ENCODE results near the gene MRC2. TPM values are rescaled to one million over a fixed set of nuclear protein-coding genes. Genes with fewer than 3 reads are reported as not detected.

MRC2 gene
- total and polyA plus RNA-seq, 9 of the 15 experiments (the other 6 are each of a cell fraction or from before 2014, with no cell fraction given) = 0.28 to 11.5 (median 6.6) TPM

- TF ChIP-seq MGA (IDR thresholded peaks at IDR 0.05) = no peak
- no peak for TF ChIP-seq NUFIP1 (IDR thresholded peaks at IDR 0.05; ENCODE audit: partially characterized antibody)
- no peak for TF ChIP-seq MBD2 (IDR thresholded peaks at IDR 0.05; ENCODE audit: borderline replicate concordance, low read depth)
- TF ChIP-seq CSDE1 (IDR thresholded peaks at IDR 0.05) = no peak
- TF ChIP-seq ELF4 (CRISPR knock-in tag; IDR thresholded peaks at IDR 0.05) = no peak
- no peak for TF ChIP-seq ZNF668 (CRISPR knock-in tag; IDR thresholded peaks at IDR 0.05)
- no peak for TF ChIP-seq ADNP (tag; IDR thresholded peaks at IDR 0.05)
- TF ChIP-seq ZNF695 (CRISPR knock-in tag; IDR thresholded peaks at IDR 0.05) = no peak
- no peak for TF ChIP-seq ZNF586 (CRISPR knock-in tag; conservative IDR thresholded peaks at IDR 0.05)
- no peak for TF ChIP-seq CEBPZ (IDR thresholded peaks at IDR 0.05; ENCODE audit: borderline replicate concordance, low read depth, low read length)
- TF ChIP-seq ZNF644 (tag; IDR thresholded peaks at IDR 0.05; ENCODE audit: low read depth) = no peak
- TF ChIP-seq ZKSCAN8 (CRISPR knock-in tag; IDR thresholded peaks at IDR 0.05) = no peak
- no peak for TF ChIP-seq POLR3A (IDR thresholded peaks at IDR 0.05; ENCODE audit: borderline replicate concordance, extremely low read depth, insufficient read depth, insufficient read length)
Measured at GRCh38 chr17:62615503-62615902, 12.0 kb upstream of the MRC2 start (continued).

All from K562 (cell line).